GM06990 (cell line): ENCODE data around the gene UCK2.

ENCODE experiments used
- DNase-seq: peaks from one replicate; pipeline ENCODE4 v3.0.0-alpha.2; 2011; ENCODE audit not compliant: insufficient read length; ENCODE audit errors: extremely low read depth
- H3K27me3 ChIP-seq: replicated peaks from 2 replicates; pipeline ENCODE4 v1.6.0; 2011; ENCODE audit warnings: low read length; ENCODE audit not compliant: control insufficient read depth, insufficient read depth
- H3K36me3 ChIP-seq: 2 replicates; pipeline ENCODE4 v1.5.1; 2011; ENCODE audit warnings: low read length; ENCODE audit not compliant: control insufficient read depth, insufficient read depth
- H3K4me3 ChIP-seq: replicated peaks from 2 replicates; pipeline ENCODE4 v1.5.1; 2011; ENCODE audit warnings: low read depth, mild to moderate bottlenecking, control low read depth, low read length
- TF ChIP-seq, protein P1 (sequence below): IDR thresholded peaks from 2 replicates; pipeline ENCODE4 v1.5.1; 2011; ENCODE audit warnings: low read length, control low read depth, mild to moderate bottlenecking, inconsistent platforms; ENCODE audit not compliant: insufficient read depth, poor library complexity, severe bottlenecking

Gene UCK2

DNA sequence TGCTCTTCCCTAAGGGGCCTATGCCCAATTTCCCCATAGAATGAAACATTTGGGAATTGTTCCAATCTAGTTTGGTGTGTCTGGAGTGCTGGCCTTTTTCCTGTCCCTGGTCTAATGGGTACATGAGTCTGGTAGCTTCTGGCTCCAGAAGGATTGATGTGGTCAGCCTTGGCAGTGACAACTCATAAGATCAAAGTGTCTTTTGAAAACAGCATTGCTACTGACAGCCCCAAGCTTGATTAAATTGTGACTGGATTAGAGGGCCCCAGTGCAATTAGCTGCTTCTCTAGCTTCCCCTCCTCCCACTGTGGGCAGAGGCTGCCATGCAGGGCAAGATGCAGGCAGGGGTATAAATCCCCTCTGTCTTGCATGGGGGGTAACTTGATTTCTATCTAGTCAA is 130.9 kb downstream of the UCK2 start:
- Histone ChIP-seq H3K4me3 (no peak overlapping the region), H3K36me3 (no peaks in the 10 kb centered on the region), H3K27me3 (no peaks in the 10 kb centered on the region; the same call in 1 of the 2 replicates)
- TF ChIP-seq, protein P1, sequence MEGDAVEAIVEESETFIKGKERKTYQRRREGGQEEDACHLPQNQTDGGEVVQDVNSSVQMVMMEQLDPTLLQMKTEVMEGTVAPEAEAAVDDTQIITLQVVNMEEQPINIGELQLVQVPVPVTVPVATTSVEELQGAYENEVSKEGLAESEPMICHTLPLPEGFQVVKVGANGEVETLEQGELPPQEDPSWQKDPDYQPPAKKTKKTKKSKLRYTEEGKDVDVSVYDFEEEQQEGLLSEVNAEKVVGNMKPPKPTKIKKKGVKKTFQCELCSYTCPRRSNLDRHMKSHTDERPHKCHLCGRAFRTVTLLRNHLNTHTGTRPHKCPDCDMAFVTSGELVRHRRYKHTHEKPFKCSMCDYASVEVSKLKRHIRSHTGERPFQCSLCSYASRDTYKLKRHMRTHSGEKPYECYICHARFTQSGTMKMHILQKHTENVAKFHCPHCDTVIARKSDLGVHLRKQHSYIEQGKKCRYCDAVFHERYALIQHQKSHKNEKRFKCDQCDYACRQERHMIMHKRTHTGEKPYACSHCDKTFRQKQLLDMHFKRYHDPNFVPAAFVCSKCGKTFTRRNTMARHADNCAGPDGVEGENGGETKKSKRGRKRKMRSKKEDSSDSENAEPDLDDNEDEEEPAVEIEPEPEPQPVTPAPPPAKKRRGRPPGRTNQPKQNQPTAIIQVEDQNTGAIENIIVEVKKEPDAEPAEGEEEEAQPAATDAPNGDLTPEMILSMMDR = no peak
- no peak for DNase-seq

DNA sequence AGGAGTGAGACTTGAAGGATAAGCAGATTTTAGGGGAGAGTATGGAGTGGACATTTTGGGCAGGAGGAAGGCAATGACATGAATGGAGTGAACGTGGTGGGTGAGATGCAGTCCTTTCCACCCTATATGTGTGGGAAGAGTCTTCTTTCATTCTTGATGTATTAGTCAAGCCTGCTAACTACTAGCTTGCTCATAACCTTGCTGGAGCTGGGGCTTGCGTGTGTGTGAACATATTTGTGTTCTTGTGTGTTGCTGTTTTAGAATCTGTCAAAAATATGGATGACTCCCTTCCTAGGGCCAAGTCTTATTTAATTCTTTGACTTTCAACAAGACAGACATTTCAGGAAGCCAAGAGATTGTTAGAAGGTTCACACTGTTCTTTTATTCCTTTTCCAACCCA is 132.7 kb downstream of the UCK2 start:
- no peaks in the 10 kb centered on the region; the same call in 1 of the 2 replicates for H3K27me3 ChIP-seq
- no peaks in the 10 kb centered on the region for H3K36me3 ChIP-seq
- TF ChIP-seq, protein P1 = no peak
- H3K4me3 ChIP-seq = no peak overlapping the region
- DNase-seq = no peak

DNA sequence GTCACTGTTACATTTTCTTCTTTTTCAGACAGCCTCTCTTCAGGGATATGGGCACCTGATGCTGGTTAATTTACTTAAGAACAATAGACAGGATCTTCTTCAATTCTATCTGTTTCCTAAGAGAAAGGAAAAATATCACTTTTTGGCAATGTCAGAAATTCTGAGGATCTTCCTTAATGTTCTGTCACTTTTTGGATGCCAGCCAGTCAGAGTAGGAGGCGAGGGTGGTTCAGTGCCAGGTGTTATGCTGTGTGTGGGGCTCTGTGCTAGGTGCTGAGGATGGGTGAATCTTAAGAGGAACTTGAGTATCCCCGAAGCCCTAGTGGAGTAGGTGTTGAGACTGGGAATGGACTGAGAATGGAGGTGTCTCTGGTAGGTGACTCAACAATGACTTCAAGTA is 133.5 kb downstream of the UCK2 start:
- no peaks in the 10 kb centered on the region; the same call in 1 of the 2 replicates for H3K27me3 ChIP-seq
- TF ChIP-seq, protein P1 = no peak
- DNase-seq = no peak
- no peaks in the 10 kb centered on the region for H3K36me3 ChIP-seq
- H3K4me3 ChIP-seq = no peak overlapping the region
